Upper lobe of left lung (tissue), 4 donors: ENCODE results near the gene GPR17.

ENCODE experiments used
- EP300 ChIP-seq, 4 donors: sonication (generic); formaldehyde crosslinking; IDR thresholded peaks; one replicate each; pipeline ENCODE4 v1.5.1; 2017; ENCODE audit warnings: antibody characterized with exemption in 4 of 4, control low read depth in 2 of 4
- TF ChIP-seq, protein P1 (sequence below), 6 experiments: fragments of 450-650 bp in 4 of 6; fragments of 200-600 bp in 2 of 6; sonication (generic) in 2 of 6; IDR thresholded peaks; one replicate each; pipeline ENCODE4 v1.5.1; 2016 to 2019; ENCODE audit warnings: antibody characterized with exemption in 6 of 6

DNA sequence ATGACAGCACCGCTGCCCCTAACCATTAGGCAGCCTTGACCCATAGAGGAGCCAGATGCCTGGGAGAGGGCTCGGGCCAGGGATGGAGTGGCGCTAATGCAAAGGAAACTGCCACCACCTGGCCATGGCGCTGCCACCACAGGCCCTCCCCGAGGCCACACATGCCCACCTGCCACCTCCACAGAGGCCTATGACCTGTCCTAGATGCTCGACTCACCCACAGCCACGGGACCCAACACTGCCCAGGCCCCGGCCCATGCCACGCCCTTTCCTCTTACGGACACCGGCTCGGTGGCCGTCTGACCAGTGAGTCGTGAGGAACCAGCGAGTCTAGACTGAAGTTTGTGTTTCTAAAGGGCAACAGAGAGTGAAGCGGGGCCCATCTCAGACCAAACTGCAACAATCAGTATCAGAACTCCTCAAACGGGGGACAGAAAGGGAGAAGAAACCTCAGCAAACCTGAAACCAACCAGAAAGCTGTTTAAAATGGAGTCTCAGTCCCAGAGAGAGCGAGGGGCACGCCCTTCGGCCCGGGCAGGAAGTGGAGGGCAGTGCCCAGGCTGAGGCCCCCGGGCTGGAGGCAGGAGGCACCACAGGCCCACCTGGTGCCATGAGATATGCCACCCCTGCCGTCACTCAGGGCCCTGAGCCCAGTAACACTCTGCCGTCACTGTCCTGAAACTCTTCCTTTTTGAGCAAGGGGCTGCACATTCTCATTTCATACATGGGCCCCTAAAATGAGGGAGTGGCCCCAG, 711 bp downstream of the GPR17 start:
- TF ChIP-seq, protein P1, sequence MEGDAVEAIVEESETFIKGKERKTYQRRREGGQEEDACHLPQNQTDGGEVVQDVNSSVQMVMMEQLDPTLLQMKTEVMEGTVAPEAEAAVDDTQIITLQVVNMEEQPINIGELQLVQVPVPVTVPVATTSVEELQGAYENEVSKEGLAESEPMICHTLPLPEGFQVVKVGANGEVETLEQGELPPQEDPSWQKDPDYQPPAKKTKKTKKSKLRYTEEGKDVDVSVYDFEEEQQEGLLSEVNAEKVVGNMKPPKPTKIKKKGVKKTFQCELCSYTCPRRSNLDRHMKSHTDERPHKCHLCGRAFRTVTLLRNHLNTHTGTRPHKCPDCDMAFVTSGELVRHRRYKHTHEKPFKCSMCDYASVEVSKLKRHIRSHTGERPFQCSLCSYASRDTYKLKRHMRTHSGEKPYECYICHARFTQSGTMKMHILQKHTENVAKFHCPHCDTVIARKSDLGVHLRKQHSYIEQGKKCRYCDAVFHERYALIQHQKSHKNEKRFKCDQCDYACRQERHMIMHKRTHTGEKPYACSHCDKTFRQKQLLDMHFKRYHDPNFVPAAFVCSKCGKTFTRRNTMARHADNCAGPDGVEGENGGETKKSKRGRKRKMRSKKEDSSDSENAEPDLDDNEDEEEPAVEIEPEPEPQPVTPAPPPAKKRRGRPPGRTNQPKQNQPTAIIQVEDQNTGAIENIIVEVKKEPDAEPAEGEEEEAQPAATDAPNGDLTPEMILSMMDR (IDR thresholded peaks at IDR 0.05) = no peak
- no peak for TF ChIP-seq EP300 (IDR thresholded peaks at IDR 0.05)
